Right lobe of liver (tissue), 6 donors: ENCODE measurements around the gene BCR. TPM values are rescaled to one million over a fixed set of nuclear protein-coding genes. Genes with fewer than 3 reads are reported as not detected.

Experiments used
- ATAC-seq, 4 donors: fragments of 200-7000 bp; cut with Tn5 transposase; one replicate each; pipeline ENCODE4 v1.9.1; 2020; ENCODE audit warnings: mild to moderate bottlenecking in 4 of 4, moderate library complexity in 4 of 4
- DNase-seq, 3 donors: peaks; one replicate each; pipeline ENCODE4 v3.0.0-alpha.2; 2020
- H3K27ac ChIP-seq, 3 donors: fragments of 200-600 bp; one replicate each; pipeline ENCODE4 v1.8.0; 2022
- H3K27me3 ChIP-seq, 2 donors: fragments of 200-600 bp; one replicate each; pipeline ENCODE4 v1.8.0; 2022
- H3K36me3 ChIP-seq, 4 donors: fragments of 200-600 bp; sonication (generic) in 1 of 4; one replicate each; pipeline versions ENCODE4 v1.5.1 to v1.8.0; 2017 to 2022; ENCODE audit warnings: control low read depth in 1 of 4
- H3K4me1 ChIP-seq, 4 donors: fragments of 200-600 bp; sonication (generic) in 1 of 4; one replicate each; pipeline versions ENCODE4 v1.5.1 to v1.8.0; 2017 to 2022; ENCODE audit warnings: control low read depth in 1 of 4
- H3K4me3 ChIP-seq, 3 donors: fragments of 200-600 bp; one replicate each; pipeline ENCODE4 v1.8.0; 2022
- H3K9me3 ChIP-seq, 4 donors: fragments of 200-600 bp; sonication (generic) in 1 of 4; one replicate each; pipeline versions ENCODE4 v1.5.1 to v1.8.0; 2017 to 2022; ENCODE audit warnings: control low read depth in 1 of 4
- CTCF ChIP-seq, 4 donors: fragments of 200-600 bp in 3 of 4; fragments of 450-650 bp in 1 of 4; IDR thresholded peaks; one replicate each; pipeline versions ENCODE4 v1.5.1 to v1.8.0; 2016 to 2022; ENCODE audit warnings: antibody characterized with exemption in 4 of 4, mild to moderate bottlenecking in 2 of 4
- POLR2A ChIP-seq: fragments of 450-650 bp; IDR thresholded peaks from one replicate; pipeline ENCODE4 v1.6.1; 2017; ENCODE audit warnings: antibody characterized with exemption, mild to moderate bottlenecking
- WGBS: methylation state at CpG from one replicate; pipeline ENCODE4 v1.1.6; 2018; ENCODE audit warnings: low coverage, low lambda C conversion rate; ENCODE audit not compliant: insufficient coverage; ENCODE audit errors: missing lambda C conversion rate; 5-methylcytosine and 5-hydroxymethylcytosine counted together
- intact Hi-C, 2 donors: fragments of 100-400 bp; cut with DNase I; formaldehyde crosslinking; loops; one replicate each; pipeline versions ENCODE4 v1.11.2 to v1.14.1; 2022
- total RNA-seq, 6 experiments: library from RNA; depleted of rRNA in 2 of 6; stranded (reverse); fragments of >200 nt in 2 of 6; fragmentation: NEBNext Ultra II Directional in 3 of 6; extraction: Animal tissue kit (Norgen Biotek cat#: 25700) in 3 of 6; gene quantifications; one replicate each; pipeline versions ENCODE4 v1.1.0 to v1.2.4, GENCODE V29; 2016 to 2023
- donor health status: DM: no; HTN: yes; CAD: no.
- donor health status: DM: no; HTN: no; CAD: no.
- donor health status: DM: no; HTN: no; CAD: no.
- donor health status: DM: no; HTN: yes; CAD: no.
- donor health status: DM: no; HTN: yes; CAD: no.

BCR gene
- total RNA-seq, 6 experiments from 2014 or later: 22.7 to 28.8 (median 24.3) TPM

GRCh38 chr22:23282516-23282915 is 102.2 kb downstream of the BCR start:
- peaks cover 0 to 19% (median 3%) of the 10 kb centered on the region in 4 donors for H3K4me1 ChIP-seq
- peaks cover 0 to 17% (median 0%) of the 10 kb centered on the region in 4 donors for H3K36me3 ChIP-seq
- TF ChIP-seq CTCF (IDR thresholded peaks at IDR 0.05): no peak
- no peak for TF ChIP-seq POLR2A

GRCh38 chr22:23282986-23283385 is 102.7 kb downstream of the BCR start:
- TF ChIP-seq CTCF (IDR thresholded peaks at IDR 0.05) (no peak), POLR2A (no peak)
- ATAC-seq: no peak
- H3K27ac ChIP-seq: peak overlapping the region in 1 of 3 donors; percentile 58

More at GRCh38 chr22:23282516-23282915, 102.2 kb downstream of the BCR start:
- H3K27me3 ChIP-seq: no peaks in the 10 kb centered on the region
- DNase-seq (no peak), ATAC-seq (no peak)
- WGBS: no CpG with 5 or more reads among the region's 10 CpGs
- intact Hi-C loops: loop anchor here (2.0 to 5.0 kb wide), 2 partner anchors 105 to 106 kb away; no protein-coding TSS in a partner anchor
- H3K27ac ChIP-seq: no peak overlapping the region
- H3K4me3 ChIP-seq: no peak overlapping the region
- no peaks in the 10 kb centered on the region for H3K9me3 ChIP-seq

GRCh38 chr22:23283591-23284503 is 103.5 kb downstream of the BCR start:
- peaks cover 0 to 18% (median 0%) of the 10 kb centered on the region in 4 donors for H3K36me3 ChIP-seq
- H3K27me3 ChIP-seq: no peaks in the 10 kb centered on the region
- peak overlapping the region in 1 of 3 donors; percentile 58 for H3K27ac ChIP-seq
- DNase-seq: no peak
- H3K4me1 ChIP-seq: peaks cover 0 to 19% (median 3%) of the 10 kb centered on the region in 4 donors
- H3K4me3 ChIP-seq: no peak overlapping the region
- WGBS: 27% methylated on average over 1 of the region's 22 CpGs
- peak; percentile 11 to 54 (median 27) for ATAC-seq
- intact Hi-C loops: loop anchor here (2.0 to 5.0 kb wide), 2 partner anchors 107 kb away; no protein-coding TSS in a partner anchor
- no peaks in the 10 kb centered on the region for H3K9me3 ChIP-seq
- TF ChIP-seq CTCF (IDR thresholded peaks at IDR 0.05) (no peak), POLR2A (no peak)

More at GRCh38 chr22:23282986-23283385, 102.7 kb downstream of the BCR start:
- Histone ChIP-seq H3K9me3 (no peaks in the 10 kb centered on the region), H3K36me3 (peaks cover 0 to 18% (median 0%) of the 10 kb centered on the region in 4 donors), H3K27me3 (no peaks in the 10 kb centered on the region), H3K4me1 (peaks cover 0 to 19% (median 3%) of the 10 kb centered on the region in 4 donors), H3K4me3 (no peak overlapping the region)
- intact Hi-C loops: loop anchor here (2.0 to 5.0 kb wide), 2 partner anchors 106 kb away; no protein-coding TSS in a partner anchor
- DNase-seq: no peak
- 80% methylated on average over 1 of the region's 11 CpGs for WGBS

- intact Hi-C loops: loop anchor here in 1 of 2 donors (5.0 kb wide), 1 partner anchor 107 kb away; no protein-coding TSS in a partner anchor
- no peak for DNase-seq
- Histone ChIP-seq H3K27me3 (no peaks in the 10 kb centered on the region), H3K36me3 (peaks cover 0 to 18% (median 0%) of the 10 kb centered on the region in 4 donors), H3K9me3 (no peaks in the 10 kb centered on the region), H3K4me1 (peaks cover 0 to 23% (median 3%) of the 10 kb centered on the region in 4 donors), H3K27ac (peak overlapping the region in 1 of 3 donors; percentile 58), H3K4me3 (no peak overlapping the region)
- TF ChIP-seq CTCF (IDR thresholded peaks at IDR 0.05) (no peak), POLR2A (no peak)
- ATAC-seq: no peak
- WGBS: no CpG with 5 or more reads among the region's 10 CpGs
Measured at GRCh38 chr22:23284504-23285033, 104.3 kb downstream of the BCR start.
